ENCODE measurements around the gene ANKS1B. TPM values are rescaled to one million over a fixed set of nuclear protein-coding genes. Genes with fewer than 3 reads are reported as not detected.

The ANKS1B gene
- polyA plus RNA-seq, 1 donor, result 4.8 TPM

DNA sequence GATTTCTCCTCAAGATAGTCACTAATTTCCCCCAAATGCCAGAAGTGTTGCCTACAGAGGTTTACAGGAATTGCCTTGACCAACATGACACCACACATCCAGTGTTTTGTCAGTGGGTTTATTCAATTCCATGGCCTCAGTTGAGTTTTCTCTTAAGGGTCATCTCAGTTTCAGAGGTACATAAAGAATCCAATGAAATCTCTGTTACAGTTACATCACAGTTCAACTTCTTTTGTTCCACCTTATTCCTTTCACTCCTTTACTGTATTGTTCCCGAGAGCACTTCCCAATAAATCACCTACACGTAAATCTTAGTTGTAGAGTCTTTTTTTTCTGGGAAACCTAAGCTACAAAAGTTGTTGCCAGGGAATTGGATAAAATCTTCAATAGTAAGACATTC lies 410.8 kb downstream of the ANKS1B start:
- DNase-seq, result no peak

DNA sequence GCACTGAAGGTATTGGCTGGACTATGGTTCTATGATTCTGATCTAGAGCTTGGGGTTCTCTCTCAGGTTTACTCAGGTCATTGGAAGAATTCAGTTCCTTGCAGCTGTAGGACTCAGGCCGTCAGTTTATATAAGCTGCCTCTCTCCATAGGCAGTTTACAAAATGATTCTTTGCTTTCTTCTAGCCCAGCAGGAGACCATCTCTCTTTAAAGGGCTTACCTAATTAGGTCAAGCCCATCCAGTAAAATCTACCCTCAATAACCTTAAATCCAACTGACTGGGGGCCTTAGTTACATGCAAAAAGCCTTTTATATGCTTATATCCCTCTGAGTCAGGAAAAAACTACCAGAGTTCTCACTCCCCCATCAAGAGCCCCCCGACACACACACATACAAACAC lies 417.7 kb downstream of the ANKS1B start:
- DNase-seq, result no peak

DNA sequence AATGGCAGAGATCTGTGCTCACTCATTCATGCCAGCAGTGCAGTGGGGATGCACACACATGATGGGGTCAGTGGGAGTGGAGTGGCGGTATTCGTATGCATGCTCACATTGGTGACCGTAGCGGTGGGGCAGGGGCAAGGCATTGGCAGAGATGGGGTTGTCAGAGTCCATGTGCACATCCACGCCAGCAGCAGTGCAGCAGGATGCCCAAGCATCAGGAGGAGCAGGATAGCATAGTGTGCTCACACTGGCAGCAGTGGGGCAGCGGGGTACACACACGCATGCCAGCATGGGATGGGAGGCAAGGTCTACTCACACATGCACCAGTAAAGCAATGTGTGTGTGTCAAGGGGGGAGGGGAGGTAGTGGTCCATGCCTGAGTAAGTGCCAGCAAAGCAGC lies 426.6 kb downstream of the ANKS1B start:
- DNase-seq, result no peak

DNA sequence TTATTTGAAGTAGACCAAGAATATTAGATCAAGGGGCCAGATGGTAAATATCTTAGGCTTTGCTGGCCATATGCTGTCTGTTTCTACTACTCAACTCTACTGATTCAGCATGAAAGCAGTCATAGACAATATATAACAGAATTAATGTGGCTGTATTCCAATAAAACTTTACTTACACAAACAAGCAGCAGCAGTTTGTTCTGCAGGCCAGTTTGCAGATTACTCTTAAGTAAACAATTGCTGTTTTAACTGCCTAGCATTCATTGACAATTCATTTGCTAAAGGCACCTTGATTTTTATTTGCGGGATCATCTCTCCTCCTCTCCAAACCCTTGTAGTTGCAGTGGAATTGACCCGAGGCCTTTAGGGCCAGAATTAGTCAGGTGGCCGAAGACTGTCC lies 431.3 kb downstream of the ANKS1B start:
- DNase-seq, result no peak

DNA sequence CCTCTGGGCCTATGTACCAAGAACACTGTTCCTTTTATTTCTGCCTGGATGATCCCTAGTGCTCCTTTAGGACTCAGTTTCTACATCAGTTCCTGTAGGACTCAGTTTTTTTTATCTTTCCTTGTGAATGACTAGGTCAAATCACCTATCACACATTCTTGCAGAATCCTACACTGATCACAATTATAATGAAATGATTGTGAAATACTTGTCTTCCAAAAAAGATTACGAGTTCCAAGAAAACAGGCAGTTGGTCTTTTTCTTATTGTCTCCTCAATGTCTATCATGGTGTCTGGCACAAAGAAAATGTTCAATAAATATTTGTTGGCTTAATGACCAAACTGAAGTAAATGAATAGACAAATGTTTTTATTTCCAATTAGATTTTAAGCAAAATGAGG lies 432.7 kb downstream of the ANKS1B start:
- no peak for DNase-seq

DNA sequence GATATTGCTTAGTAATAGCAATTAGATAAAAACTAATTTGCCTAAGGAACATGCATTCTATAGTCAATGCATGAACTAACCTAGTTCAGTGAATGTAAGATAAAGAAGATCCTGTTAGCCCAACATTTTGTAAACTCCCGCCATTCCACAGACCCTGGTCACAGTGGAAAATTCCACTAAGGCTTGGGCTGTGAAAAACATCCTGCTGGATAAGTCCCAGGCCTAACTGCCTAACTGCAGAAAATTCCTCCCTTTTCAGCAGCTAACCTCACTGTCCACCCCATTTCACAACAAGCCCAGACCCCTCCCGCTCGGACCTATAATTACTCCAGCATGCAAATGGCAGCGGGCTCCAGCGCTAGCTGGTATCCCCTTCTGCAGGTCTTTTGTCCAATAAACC lies 435.1 kb downstream of the ANKS1B start:
- DNase-seq, result no peak

DNA sequence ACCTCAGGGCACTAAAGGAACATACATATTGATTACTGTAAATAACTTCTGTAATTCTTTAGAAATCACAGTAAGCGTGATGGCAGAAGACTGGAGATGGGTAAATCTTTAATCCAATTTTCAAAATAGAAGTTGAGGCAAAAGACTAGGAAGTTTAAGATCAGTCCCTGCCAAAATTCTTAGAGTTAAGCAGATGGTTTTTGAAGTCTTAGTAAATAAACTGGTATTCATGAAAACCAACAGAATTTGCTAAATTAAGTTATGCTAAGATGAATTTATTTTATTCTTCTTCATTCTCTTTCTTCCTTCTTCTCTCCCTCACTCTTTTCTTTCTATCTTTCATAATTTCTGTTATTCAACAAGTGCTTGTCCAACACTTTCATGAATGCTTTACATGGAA lies 435.5 kb downstream of the ANKS1B start:
- DNase-seq, result no peak

DNA sequence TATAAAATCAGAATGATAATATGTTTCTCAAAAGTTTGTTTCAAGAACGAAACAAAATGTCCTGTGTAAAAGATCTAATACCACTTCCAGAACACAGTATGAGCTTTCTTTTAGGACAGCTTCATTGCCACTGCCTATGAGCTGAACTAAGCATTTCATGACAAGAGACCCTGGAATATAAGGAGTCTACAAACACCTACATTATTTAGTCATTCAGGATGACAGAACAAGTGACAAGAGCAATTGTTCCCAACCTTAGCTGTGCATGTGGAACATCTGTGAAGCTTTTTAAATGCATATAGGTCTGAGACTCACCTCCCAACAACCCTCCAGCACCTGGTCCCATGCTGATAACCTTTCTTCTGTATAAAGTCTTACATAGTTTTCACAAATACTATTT lies 440.3 kb downstream of the ANKS1B start:
- no peak for DNase-seq

DNA sequence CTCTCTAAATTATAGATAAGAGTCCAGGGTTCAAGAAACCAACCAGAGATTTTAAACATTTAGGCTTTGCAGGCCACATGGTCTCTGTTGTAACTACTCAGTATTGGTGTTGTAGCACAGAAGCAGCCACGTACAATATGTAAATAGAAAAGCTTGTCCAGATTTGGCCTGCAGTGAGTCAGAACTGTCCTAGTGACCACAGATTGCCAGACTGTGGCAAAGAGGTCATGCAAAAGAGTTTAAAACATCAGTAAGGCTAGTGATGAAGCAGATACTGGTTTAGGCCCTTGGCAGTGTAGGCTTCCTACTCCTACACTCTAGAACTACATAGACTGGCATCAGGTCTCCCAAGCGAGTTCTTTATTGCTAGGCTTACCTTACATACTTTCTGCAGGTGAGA lies 454.8 kb downstream of the ANKS1B start:
- no peak for DNase-seq

DNA sequence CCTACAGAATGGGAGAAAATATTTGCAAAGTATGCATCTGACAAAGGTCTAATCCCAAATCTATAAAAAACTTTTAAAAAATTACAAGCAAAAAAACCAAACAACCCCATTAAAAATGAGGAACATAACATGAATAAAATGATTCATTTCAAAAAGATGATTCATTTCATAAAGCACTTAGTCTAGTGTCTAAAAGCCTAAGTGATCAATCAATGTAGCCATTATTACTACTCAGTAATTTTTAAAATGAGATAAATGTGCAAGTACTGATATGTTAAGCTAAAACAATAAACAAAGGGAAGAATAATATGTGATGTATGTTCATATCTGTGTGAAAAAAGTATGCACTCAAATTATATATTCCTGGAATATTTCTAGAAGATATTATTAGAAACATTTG lies 456.3 kb downstream of the ANKS1B start:
- no peak for DNase-seq

DNA sequence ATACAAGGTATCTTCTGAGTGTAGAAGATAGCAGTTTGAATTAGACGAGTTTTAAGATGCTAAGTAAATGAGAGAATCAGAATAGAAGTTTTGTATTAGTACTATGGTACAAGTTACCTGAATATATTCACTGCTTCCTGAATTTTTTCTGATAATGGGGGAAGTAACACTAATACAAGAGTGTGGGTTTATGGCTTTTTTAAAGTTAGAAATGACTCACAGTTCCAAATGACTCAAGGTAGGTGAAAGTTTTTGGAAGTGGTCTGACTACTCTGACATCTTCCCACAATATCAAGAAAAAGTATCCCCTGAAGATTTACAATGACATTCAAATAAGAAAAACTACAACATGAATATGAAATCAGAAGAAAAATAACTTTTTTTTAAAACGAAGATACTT lies 460.9 kb downstream of the ANKS1B start:
- DNase-seq, result no peak

DNA sequence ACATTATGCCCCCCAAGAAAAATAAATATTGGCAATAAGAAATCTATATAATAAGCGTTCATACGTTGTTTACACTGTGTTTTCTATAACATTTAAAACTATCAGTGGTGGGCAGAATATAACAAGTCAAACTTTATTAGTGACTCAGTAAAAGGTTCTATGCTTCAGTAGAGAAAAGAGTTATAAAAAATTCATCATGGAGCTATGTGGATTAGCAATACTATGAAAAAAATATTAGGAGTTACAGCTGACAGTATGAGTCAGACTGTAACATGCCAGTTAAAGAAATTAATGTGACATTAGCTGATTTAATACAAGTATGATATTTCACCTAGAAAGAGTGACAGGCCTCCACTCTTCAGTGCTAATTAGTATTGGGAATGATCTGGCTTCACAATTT lies 462.3 kb downstream of the ANKS1B start:
- no peak for DNase-seq

DNA sequence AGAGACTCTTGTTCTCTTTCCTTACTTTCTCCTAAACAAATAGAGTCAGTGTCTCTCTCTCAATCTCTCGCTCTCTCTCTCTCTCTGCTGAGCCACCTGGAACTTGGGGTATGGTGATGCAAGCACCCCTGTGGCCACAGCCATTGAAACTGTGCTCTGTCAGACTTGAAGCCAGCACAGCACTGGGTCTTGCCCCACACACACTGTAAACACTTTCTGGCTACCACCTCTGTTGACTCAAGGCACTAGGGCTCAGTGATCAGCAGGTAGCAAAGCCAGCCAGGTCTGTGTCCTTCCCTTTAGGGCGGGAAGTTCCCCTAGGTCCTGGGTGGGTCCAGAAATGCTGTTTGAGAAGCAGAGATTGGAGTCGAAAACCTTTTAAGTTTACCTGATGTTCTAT lies 463.1 kb downstream of the ANKS1B start:
- DNase-seq, result no peak

DNA sequence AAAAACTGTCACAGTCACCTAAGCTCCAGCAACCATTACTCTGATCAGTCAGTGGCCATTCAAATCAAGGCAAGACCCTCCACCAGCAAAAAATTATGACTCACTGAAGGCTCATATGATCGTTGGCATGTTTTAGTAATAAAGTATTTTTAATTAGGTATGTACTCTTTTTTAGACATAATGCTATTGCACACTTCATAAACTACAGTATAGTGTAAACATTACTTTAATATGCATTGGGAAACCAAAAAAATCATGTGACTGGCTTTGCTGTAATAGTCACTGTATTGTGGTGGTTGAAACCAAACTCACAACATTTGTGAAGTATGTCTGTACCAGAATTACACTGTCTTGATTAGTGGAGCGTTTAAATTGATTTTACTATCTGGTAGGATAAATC lies 471.7 kb downstream of the ANKS1B start:
- DNase-seq, result no peak

DNA sequence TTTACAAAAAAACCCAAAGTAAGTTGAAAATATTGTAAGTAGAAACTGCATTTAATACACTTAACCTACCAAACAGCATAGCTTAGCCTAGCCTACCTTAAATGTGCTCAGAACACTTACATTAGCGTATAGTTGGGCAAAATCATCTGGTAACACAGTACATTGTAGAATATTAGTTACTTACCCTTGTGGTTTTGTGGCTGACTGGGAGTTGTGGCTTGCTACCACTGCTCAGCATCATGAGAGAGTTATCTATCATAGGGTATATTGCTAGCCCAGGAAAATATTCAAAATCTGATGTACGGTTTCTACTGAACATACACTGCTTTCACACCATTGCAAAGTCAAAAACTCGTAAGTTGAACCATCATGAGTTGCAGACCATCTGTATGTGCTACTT lies 478.9 kb downstream of the ANKS1B start:
- DNase-seq, result no peak

DNA sequence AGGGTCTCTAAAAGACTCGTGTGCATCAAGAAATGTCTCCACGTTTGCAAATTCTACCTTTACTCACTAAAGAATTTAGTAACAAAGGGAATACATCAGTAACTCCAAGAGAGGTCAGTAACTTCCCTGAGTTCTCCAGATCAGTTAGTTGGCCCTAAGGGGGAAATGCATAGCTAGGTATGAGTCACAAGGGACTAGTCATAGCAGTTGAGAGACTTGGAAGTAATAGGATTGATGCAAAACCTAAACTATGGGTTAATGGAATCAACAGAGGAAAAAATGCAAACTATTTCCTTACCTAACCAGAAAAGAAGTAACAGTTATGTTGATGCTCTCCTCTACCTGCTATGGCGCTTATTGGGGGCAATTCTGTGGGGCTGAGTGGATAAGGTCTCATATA lies 486.0 kb downstream of the ANKS1B start:
- no peak for DNase-seq

DNA sequence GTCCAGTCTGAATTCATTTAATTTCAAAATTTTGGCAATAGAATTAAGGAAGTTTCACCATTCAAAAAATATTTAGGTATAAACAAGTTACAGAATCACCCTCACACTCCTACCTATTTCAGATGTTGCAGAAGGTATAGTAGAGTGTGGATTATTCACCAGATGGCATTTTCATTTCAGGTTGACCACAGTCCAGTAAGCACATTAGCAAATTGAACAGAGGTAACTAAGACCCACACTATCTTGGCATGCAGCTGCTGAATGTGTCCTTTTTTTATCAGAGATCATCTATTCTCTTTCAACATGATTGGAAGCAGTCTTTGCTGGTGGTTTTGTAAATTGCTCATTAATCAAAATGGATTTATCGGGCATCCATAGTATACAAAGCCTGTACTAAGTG lies 488.9 kb downstream of the ANKS1B start:
- DNase-seq, result no peak

DNA sequence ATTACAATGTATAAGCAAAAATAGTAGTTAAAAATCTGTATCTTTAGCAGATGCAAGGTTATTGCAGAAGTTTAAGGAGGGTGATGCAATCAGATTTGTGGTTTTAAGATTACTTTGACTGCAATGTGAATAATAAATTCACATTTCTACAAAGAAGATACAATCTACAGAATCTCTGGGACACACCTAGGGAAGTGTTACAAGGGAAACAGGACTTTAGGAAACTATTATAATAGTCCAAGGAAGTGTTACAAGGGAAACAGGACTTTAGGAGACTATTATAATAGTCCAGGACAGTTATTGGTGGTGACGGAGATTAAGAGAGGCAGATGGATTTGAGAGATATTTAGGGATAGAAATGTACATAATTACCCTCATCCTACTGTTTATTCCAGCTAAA lies 491.5 kb downstream of the ANKS1B start:
- no peak for DNase-seq

DNA sequence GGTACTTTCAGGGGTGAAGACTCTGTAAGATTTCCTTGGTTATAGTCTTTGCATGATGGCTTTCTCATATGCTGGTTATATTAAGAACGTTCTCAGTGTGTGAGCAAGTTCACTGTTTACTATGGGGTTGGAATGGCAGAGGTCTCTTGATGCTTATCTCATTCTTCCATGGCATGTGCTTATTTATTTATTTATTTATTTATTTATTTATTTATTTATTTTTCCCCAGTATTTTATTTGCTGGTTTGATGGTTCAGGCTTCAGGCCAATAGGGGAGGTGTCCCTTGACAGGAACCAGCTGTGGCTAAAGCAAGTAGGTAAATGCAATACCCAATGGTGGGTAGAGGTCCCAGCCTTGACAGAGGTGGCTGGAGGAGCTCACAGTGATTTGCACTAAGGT lies 498.5 kb downstream of the ANKS1B start:
- DNase-seq, result no peak

DNA sequence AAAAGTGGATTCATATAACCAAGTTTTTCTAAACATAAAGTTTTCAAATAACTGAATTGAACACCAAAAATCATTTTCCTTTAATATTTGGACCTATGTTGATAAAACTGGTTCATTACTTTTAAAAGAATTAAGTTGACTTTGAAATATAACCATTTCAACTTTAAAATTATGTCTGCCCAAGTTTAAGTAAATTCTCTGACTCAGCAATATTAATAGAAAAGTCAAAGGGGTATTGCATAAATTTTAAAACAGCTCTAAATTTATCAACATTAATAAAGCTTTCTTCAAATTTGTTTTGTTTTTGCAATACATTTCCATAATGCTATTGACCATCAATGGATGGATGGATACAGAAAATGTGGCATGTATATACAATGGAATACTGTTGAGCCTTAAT lies 505.6 kb downstream of the ANKS1B start:
- DNase-seq, result no peak

DNA sequence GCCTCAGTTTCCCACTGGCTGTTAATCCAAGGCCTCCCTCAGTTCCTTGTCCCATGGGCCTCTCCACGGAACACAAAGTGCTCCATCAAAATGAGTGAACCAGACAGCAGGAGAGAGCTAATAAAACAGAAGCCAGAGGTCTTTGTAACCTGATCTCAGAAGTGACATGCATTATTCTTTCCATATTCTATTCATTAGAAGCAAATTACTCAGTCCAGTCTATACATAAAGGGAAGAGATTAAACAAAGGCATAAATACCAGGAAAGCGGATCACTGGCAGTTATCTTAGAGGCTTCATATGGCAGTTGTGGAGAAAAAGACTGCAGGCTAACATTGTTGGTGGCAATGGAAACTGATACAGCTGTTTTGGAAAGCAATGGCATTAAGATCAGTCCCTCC lies 507.8 kb downstream of the ANKS1B start:
- no peak for DNase-seq

DNA sequence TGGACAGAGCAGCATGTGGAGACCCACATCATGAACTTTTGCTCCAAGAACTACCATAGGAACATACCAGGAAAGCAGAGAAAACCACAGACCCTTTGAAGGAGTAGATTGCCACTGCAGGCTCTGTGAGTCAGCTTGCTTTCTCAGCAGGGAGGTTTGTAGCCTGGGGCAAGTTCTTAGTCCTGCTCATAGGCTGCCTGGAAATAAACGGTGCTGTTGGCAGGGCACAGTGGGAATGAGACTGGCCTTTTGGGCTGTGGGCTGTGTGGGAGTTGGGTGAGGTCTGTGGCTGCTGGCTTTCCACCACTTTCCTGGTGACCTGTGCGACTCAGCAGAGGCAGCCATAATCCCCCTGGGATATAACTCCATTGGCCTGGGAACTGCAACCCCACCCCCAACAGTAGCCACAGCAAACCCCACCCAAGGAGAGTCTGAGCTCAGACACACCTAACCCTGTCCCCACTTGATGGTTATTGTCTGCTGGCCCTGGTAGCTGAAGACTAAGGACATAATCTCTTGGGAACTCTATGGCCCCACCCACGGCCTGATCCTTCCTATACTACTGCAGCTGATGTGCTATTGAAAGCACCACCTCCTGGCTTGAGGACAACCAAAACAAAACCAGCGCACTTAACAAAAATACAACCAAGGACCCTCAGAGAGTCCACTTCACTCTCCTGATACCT lies 529.2 kb downstream of the ANKS1B start:
- no peak for DNase-seq

DNA sequence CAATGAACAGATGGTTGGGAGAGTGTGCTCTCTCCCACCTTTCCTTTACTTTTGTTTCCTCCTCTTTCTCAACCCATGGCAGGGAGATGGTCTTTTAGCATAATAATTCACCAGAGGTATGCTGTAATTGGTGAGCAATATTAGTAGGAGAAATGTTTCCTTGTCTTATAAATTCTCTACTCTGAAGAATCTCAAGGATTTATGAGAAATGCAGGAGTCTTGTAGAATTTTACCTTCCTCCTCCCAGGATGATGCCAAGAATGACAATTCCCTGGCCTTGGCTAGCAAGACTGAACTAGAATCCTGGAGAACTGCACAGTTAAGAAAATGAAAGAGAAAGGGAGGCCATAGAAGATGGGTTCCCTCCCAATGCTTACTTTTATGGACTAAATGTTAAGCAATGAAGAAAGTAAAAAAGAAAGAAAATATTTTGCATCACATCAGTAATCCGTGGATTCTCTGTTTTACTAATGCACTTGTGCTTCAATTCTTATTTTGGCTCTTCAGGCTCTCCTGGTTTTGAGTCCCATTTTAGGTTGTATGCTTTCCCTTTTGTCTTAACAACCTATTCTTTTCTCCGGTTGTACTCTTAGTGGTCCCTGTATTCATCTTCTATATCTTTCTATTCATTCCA lies 530.1 kb downstream of the ANKS1B start:
- DNase-seq, result no peak

DNA sequence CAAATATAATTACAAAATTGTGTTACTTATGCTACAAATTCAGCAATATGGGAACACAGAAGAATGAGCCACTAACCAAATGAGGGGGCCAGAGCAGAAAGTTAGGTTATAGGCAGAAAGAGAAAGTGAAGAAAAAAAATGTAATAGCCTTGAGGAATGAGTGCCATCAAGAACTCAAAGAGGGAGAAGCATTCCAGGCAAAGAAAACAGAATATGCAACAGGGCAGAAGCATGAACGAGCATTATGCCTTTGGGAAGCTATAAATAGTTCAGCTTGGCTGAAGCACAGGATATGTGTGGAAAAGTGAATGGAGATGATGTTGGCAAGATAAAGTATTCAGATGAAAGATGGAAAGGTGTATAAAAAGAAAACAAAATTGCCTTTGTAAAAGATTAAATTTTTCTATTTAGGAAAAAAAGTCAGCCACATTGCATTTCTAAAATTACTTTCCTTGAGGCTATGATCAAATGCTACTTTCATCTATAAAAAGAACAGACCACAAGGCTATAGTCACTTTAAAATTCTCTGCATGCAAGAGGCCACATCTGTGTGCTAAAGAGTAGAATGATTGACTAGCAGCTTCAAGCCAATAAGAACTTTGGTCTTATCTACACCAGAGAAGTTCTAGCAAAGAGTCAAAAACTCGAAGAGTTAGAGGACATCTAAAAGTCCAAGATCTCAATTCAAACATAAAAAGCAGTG lies 530.7 kb downstream of the ANKS1B start:
- DNase-seq, result no peak

Measured in left kidney (tissue), 2 donors.